Lower leg skin (tissue), 3 donors: Measurements from ENCODE around the gene PUS10.

Experiments
- CTCF ChIP-seq, 3 donors: fragments of 450-650 bp; IDR thresholded peaks; one replicate each; pipeline ENCODE4 v1.5.1; 2016; ENCODE audit warnings: antibody characterized with exemption in 3 of 3, mild to moderate bottlenecking in 3 of 3, moderate library complexity in 2 of 3
- POLR2A ChIP-seq, 2 donors: fragments of 450-650 bp; IDR thresholded peaks; one replicate each; pipeline ENCODE4 v1.6.1; 2016 to 2017; ENCODE audit warnings: antibody characterized with exemption in 2 of 2, mild to moderate bottlenecking in 1 of 2, moderate library complexity in 1 of 2

- TF ChIP-seq POLR2A (IDR thresholded peaks at IDR 0.05) (no peak), CTCF (IDR thresholded peaks at IDR 0.05) (no peak)
These were observed 41.7 kb downstream of the PUS10 start for GRCh38 chr2:60976256-60976850.
